DND-41 (cell line): Measurements from ENCODE around the gene SLC25A53.

ENCODE experiments used
- CTCF ChIP-seq: IDR thresholded peaks from 2 replicates; pipeline ENCODE4 v1.5.1; 2012; ENCODE audit warnings: borderline replicate concordance, low read length, moderate library complexity, mild to moderate bottlenecking; ENCODE audit not compliant: poor library complexity, severe bottlenecking; ENCODE audit errors: extremely low read depth
- EZH2 ChIP-seq: IDR thresholded peaks from 3 replicates; pipeline ENCODE4 v1.6.1; 2012; ENCODE audit warnings: borderline replicate concordance, low read depth, mild to moderate bottlenecking, moderate library complexity, low read length, inconsistent platforms; ENCODE audit not compliant: severe bottlenecking

DNA sequence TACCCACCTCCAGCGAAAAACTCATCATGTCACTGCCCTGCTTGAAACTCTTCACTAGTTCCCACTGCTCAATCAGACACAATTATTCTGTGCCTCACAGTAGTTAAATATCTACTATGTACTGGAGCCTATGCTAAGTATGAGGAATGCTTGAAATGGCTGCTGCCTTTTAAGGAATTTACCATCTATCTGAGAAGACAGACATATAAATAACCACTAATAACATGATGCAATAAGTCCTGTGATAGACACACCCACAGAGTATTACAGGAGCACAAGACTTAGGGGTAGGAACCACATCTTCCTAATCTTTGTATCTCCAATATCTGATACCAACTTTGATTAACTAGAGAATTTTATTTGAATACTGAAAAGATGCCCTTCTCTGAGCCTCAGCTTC, 21.1 kb downstream of the SLC25A53 start:
- TF ChIP-seq CTCF (no peak), EZH2 (no peak)
